Measurements from ENCODE around the gene CASP9. TPM values are rescaled to one million over a fixed set of nuclear protein-coding genes. Genes with fewer than 3 reads are reported as not detected.

Gene CASP9
- total RNA-seq, 1 experiment from 2014 or later: 8.0 TPM

DNA sequence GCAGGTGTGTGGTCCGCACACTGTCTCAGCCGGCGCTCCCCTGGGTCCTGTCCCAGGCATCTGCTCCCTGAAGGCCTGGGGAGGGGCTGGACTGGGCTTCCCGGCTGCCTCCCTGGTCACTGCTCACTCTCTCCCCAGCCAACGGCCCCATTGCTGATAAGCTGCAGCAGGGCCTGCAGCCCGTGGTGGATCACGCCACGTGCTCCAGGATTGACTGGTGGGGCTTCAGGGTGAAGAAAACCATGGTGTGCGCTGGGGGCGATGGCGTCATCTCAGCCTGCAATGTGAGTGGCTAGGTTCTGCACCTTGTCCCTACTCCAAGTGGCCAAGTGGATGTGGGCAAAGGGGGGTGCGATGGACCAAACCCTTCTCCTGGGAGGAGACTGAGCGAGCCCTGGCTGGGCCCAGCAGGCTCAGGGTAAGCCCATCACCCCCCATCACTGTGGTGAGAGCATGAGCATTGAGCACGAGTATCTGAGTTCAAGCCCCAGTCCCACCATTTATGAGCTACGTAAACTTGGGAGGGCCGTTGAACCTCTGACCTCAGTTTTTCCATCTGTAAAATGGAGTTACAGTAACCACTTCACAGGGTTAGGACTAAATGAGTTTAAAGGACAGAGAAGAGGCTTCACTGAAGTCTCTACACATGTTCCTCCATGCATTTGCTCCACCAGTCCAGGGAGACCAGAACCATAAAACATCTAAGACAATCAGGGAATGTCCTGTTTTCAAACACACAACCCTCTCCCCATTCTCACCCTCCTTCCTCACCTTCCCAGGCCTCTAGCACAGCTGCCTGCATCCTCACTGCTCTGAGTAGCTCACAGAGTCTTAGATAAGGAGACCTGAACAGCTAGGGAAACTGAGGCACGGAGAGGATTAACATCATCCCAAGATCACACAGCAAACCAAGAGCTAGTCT is 79.3 kb downstream of the CASP9 start:
- no peak overlapping the region for H3K4me2 ChIP-seq (ENCODE audit: low read length)
- intact Hi-C loops (cut with micrococcal nuclease): no loop called here
- H2AFZ ChIP-seq (ENCODE audit: low read length): no peak overlapping the region
- ChIA-PET POLR2A (ENCODE audit: unreplicated experiment) (no interaction called here), CTCF (no interaction called here)
- no peak for TF ChIP-seq CTCF (conservative IDR thresholded peaks at IDR 0.05; ENCODE audit: low read depth, low read length)
- TF ChIP-seq EZH2 (IDR thresholded peaks at IDR 0.05; ENCODE audit: low read length, unreplicated experiment): no peak
- TF ChIP-seq EZH2phosphoT487 (IDR thresholded peaks at IDR 0.05; ENCODE audit: borderline replicate concordance, low read length): no peak
- H3F3A ChIP-seq (ENCODE audit: low read length, unreplicated experiment): no peaks in the 10 kb centered on the region
- no peaks in the 10 kb centered on the region for H3K9me3 ChIP-seq (ENCODE audit: low read length)
- H3K27me3 ChIP-seq (ENCODE audit: low read length): no peaks in the 10 kb centered on the region
- no peak for ATAC-seq
- no peak overlapping the region for H3K27ac ChIP-seq (ENCODE audit: low read length)
- no peak overlapping the region for H3K4me3 ChIP-seq (ENCODE audit: low read length)
- no peak for DNase-seq
- BruUV-seq (replicated peaks): no TSS peak
- no peaks in the 10 kb centered on the region for H3K36me3 ChIP-seq (ENCODE audit: low read depth, low read length)
- H3K79me2 ChIP-seq (ENCODE audit: low read length): no peaks in the 10 kb centered on the region
- H4K20me1 ChIP-seq (ENCODE audit: low read length): no peaks in the 10 kb centered on the region
- H3K9me2 ChIP-seq (replicated peaks; ENCODE audit: low read length): no peaks in the 10 kb centered on the region
- no peaks in the 10 kb centered on the region for H3K4me1 ChIP-seq (ENCODE audit: insufficient read depth, low read length)
- H3K9ac ChIP-seq (ENCODE audit: low read length): no peak overlapping the region

DNA sequence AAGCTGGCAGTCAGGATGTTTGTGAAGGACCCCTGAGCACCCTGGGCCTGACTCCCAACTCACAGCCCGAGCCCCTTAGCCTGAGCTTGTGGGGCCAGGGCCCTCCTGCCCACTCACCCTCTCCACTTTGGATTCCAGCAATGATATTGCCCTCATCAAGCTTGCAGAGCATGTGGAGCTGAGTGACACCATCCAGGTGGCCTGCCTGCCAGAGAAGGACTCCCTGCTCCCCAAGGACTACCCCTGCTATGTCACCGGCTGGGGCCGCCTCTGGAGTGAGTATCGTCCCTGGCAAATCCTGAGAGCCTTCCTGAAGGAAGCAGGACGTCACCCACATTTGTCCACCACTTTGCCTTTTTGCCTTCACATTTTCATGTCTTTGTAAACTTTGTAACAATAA is 80.7 kb downstream of the CASP9 start:
- Histone ChIP-seq H3K9me3 (ENCODE audit: low read length) (no peaks in the 10 kb centered on the region), H3K79me2 (ENCODE audit: low read length) (no peaks in the 10 kb centered on the region), H3F3A (ENCODE audit: low read length, unreplicated experiment) (no peaks in the 10 kb centered on the region), H3K4me2 (ENCODE audit: low read length) (no peak overlapping the region), H3K4me3 (ENCODE audit: low read length) (no peak overlapping the region), H3K9me2 (replicated peaks; ENCODE audit: low read length) (no peaks in the 10 kb centered on the region), H3K9ac (ENCODE audit: low read length) (no peak overlapping the region), H3K36me3 (ENCODE audit: low read depth, low read length) (no peaks in the 10 kb centered on the region), H3K27ac (ENCODE audit: low read length) (no peak overlapping the region), H3K27me3 (ENCODE audit: low read length) (no peaks in the 10 kb centered on the region), H3K4me1 (ENCODE audit: insufficient read depth, low read length) (no peaks in the 10 kb centered on the region), H4K20me1 (ENCODE audit: low read length) (no peaks in the 10 kb centered on the region), H2AFZ (ENCODE audit: low read length) (no peak overlapping the region)
- DNase-seq: no peak
- ChIA-PET CTCF (no interaction called here), POLR2A (ENCODE audit: unreplicated experiment) (no interaction called here)
- intact Hi-C loops (cut with micrococcal nuclease): no loop called here
- no TSS peak for BruUV-seq (replicated peaks)
- no peak for ATAC-seq
- TF ChIP-seq EZH2phosphoT487 (IDR thresholded peaks at IDR 0.05; ENCODE audit: borderline replicate concordance, low read length): no peak

- Histone ChIP-seq H4K20me1 (ENCODE audit: low read length) (no peaks in the 10 kb centered on the region), H3K9ac (ENCODE audit: low read length) (no peak overlapping the region), H3K4me3 (ENCODE audit: low read length) (no peak overlapping the region), H3K27me3 (ENCODE audit: low read length) (no peaks in the 10 kb centered on the region), H3K9me2 (replicated peaks; ENCODE audit: low read length) (no peaks in the 10 kb centered on the region), H3F3A (ENCODE audit: low read length, unreplicated experiment) (no peaks in the 10 kb centered on the region), H3K27ac (ENCODE audit: low read length) (no peak overlapping the region), H2AFZ (ENCODE audit: low read length) (no peak overlapping the region), H3K79me2 (ENCODE audit: low read length) (no peaks in the 10 kb centered on the region), H3K36me3 (ENCODE audit: low read depth, low read length) (no peaks in the 10 kb centered on the region), H3K4me1 (ENCODE audit: insufficient read depth, low read length) (no peaks in the 10 kb centered on the region), H3K4me2 (ENCODE audit: low read length) (no peak overlapping the region), H3K9me3 (ENCODE audit: low read length) (no peaks in the 10 kb centered on the region)
- ATAC-seq (no peak), DNase-seq (no peak)
- ChIA-PET CTCF (no interaction called here), POLR2A (ENCODE audit: unreplicated experiment) (no interaction called here)
- TF ChIP-seq EZH2phosphoT487 (IDR thresholded peaks at IDR 0.05; ENCODE audit: borderline replicate concordance, low read length): no peak
- TF ChIP-seq EZH2 (IDR thresholded peaks at IDR 0.05; ENCODE audit: low read length, unreplicated experiment): no peak
- no peak for TF ChIP-seq CTCF (conservative IDR thresholded peaks at IDR 0.05; ENCODE audit: low read depth, low read length)
- no TSS peak for BruUV-seq (replicated peaks)
- intact Hi-C loops (cut with micrococcal nuclease): no loop called here
These were observed 81.3 kb downstream of the CASP9 start for GRCh38 chr1:15442759-15443158.
